ENCODE data around the gene UBTF. TPM values are rescaled to one million over a fixed set of nuclear protein-coding genes. Genes with fewer than 3 reads are reported as not detected.

Gene UBTF
- total and polyA plus RNA-seq, 9 of the 15 experiments (the other 6 are each of a cell fraction or from before 2014, with no cell fraction given): 1.2 to 113 (median 83.6) TPM

DNA sequence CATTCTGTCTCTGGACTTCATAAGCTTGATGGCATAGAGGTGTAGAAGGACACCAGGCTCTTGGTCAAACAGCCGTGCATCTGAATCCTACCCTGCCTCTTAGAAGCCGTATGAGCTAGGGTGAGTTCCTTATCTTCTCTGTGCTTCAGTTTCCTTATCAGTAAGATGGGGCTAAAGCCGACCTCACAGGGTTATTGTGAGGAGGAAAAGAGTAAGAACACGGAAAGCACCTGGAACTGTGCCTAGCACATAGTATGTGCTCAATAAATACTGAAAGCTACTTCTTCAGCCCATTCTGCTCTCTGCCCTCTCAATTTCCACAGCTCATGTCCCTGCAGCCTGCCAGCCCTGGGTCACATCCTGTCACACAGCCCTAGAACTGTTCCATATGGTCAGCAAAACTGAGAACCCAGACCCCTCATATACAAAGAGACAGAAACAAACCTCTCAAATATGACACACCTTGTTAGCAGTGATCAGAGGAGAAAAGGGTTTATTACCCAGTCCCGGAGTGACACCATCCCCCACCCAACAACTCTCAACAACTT lies 17.0 kb upstream of the UBTF start (continued):
- TF ChIP-seq, protein P1, sequence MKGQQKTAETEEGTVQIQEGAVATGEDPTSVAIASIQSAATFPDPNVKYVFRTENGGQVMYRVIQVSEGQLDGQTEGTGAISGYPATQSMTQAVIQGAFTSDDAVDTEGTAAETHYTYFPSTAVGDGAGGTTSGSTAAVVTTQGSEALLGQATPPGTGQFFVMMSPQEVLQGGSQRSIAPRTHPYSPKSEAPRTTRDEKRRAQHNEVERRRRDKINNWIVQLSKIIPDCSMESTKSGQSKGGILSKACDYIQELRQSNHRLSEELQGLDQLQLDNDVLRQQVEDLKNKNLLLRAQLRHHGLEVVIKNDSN (CRISPR knock-in tag; IDR thresholded peaks at IDR 0.05): no peak
- TF ChIP-seq ZNF655 (CRISPR knock-in tag; IDR thresholded peaks at IDR 0.05): no peak
- no peak for TF ChIP-seq DMBX1 (CRISPR knock-in tag; IDR thresholded peaks at IDR 0.05; ENCODE audit: borderline replicate concordance)
- no peak for TF ChIP-seq HIVEP1 (CRISPR knock-in tag; IDR thresholded peaks at IDR 0.05)
- no peak for TF ChIP-seq ZNF75A (CRISPR knock-in tag; IDR thresholded peaks at IDR 0.05)
- no peak for TF ChIP-seq ZNF395 (CRISPR knock-in tag; IDR thresholded peaks at IDR 0.05)
- TF ChIP-seq, protein P2, sequence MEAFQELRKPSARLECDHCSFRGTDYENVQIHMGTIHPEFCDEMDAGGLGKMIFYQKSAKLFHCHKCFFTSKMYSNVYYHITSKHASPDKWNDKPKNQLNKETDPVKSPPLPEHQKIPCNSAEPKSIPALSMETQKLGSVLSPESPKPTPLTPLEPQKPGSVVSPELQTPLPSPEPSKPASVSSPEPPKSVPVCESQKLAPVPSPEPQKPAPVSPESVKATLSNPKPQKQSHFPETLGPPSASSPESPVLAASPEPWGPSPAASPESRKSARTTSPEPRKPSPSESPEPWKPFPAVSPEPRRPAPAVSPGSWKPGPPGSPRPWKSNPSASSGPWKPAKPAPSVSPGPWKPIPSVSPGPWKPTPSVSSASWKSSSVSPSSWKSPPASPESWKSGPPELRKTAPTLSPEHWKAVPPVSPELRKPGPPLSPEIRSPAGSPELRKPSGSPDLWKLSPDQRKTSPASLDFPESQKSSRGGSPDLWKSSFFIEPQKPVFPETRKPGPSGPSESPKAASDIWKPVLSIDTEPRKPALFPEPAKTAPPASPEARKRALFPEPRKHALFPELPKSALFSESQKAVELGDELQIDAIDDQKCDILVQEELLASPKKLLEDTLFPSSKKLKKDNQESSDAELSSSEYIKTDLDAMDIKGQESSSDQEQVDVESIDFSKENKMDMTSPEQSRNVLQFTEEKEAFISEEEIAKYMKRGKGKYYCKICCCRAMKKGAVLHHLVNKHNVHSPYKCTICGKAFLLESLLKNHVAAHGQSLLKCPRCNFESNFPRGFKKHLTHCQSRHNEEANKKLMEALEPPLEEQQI (IDR thresholded peaks at IDR 0.05): no peak
- TF ChIP-seq ATF1 (CRISPR knock-in tag; IDR thresholded peaks at IDR 0.05): no peak
- TF ChIP-seq ATF1 (tag; IDR thresholded peaks at IDR 0.05): no peak
- TF ChIP-seq FOXJ3 (CRISPR knock-in tag; IDR thresholded peaks at IDR 0.05): no peak
- no peak for TF ChIP-seq ZKSCAN3 (CRISPR knock-in tag; IDR thresholded peaks at IDR 0.05)
- no peak for TF ChIP-seq SMARCB1 (IDR thresholded peaks at IDR 0.05; ENCODE audit: insufficient read length, low read depth)
- TF ChIP-seq, protein P3, sequence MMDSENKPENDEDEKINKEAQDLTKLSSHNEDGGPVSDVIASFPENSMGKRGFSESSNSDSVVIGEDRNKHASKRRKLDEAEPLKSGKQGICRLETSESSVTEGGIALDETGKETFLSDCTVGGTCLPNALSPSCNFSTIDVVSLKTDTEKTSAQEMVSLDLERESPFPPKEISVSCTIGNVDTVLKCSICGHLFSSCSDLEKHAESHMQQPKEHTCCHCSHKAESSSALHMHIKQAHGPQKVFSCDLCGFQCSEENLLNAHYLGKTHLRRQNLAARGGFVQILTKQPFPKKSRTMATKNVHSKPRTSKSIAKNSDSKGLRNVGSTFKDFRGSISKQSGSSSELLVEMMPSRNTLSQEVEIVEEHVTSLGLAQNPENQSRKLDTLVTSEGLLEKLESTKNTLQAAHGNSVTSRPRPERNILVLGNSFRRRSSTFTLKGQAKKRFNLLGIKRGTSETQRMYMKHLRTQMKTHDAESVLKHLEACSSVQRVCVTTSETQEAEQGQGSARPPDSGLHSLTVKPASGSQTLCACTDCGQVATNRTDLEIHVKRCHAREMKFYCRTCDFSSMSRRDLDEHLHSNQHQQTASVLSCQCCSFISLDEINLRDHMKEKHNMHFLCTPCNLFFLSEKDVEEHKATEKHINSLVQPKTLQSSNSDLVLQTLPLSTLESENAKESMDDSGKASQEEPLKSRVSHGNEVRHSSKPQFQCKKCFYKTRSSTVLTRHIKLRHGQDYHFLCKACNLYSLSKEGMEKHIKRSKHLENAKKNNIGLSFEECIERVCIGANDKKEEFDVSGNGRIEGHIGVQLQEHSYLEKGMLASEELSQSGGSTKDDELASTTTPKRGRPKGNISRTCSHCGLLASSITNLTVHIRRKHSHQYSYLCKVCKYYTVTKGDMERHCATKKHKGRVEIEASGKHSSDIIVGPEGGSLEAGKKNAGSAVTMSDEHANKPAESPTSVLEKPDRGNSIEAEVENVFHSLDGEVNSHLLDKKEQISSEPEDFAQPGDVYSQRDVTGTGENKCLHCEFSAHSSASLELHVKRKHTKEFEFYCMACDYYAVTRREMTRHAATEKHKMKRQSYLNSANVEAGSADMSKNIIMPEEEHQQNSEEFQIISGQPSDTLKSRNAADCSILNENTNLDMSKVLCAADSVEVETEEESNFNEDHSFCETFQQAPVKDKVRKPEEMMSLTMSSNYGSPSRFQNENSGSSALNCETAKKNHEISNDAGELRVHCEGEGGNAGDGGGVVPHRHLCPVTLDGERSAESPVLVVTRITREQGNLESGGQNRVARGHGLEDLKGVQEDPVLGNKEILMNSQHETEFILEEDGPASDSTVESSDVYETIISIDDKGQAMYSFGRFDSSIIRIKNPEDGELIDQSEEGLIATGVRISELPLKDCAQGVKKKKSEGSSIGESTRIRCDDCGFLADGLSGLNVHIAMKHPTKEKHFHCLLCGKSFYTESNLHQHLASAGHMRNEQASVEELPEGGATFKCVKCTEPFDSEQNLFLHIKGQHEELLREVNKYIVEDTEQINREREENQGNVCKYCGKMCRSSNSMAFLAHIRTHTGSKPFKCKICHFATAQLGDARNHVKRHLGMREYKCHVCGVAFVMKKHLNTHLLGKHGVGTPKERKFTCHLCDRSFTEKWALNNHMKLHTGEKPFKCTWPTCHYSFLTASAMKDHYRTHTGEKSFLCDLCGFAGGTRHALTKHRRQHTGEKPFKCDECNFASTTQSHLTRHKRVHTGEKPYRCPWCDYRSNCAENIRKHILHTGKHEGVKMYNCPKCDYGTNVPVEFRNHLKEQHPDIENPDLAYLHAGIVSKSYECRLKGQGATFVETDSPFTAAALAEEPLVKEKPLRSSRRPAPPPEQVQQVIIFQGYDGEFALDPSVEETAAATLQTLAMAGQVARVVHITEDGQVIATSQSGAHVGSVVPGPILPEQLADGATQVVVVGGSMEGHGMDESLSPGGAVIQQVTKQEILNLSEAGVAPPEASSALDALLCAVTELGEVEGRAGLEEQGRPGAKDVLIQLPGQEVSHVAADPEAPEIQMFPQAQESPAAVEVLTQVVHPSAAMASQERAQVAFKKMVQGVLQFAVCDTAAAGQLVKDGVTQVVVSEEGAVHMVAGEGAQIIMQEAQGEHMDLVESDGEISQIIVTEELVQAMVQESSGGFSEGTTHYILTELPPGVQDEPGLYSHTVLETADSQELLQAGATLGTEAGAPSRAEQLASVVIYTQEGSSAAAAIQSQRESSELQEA (IDR thresholded peaks at IDR 0.05; ENCODE audit: low read depth): no peak
- TF ChIP-seq PCBP1 (IDR thresholded peaks at IDR 0.05; ENCODE audit: low read depth, low read length, poor library complexity, severe bottlenecking): no peak
- TF ChIP-seq CBFA2T3 (IDR thresholded peaks at IDR 0.05): no peak; the same call in 1 of the 2 replicates

Measured in K562 (cell line).